HG03064 (cell line): ENCODE results near the gene EARS2.
"Not testable (repeated sequence)": the region's sequence is repeated elsewhere in the genome, so short reads cannot be mapped to it uniquely, and the experiment has no call there.

ENCODE experiments used
- ATAC-seq: cut with Tn5 transposase; IDR thresholded peaks from one replicate; pipeline ENCODE4 v1.9.1; 2021; ENCODE audit warnings: low read depth; ENCODE audit not compliant: unreplicated experiment

The EARS2 gene

GRCh38 chr16:23570992-23571632, 14.0 kb upstream of the EARS2 start:
- ATAC-seq, result no peak

- no peak for ATAC-seq
Measured at GRCh38 chr16:23567602-23568001, 10.5 kb upstream of the EARS2 start.

- no peak for ATAC-seq
Measured at GRCh38 chr16:23566724-23567123, 9.6 kb upstream of the EARS2 start.

- no peak for ATAC-seq
Measured at GRCh38 chr16:23564575-23565363, 7.6 kb upstream of the EARS2 start.

- ATAC-seq, result no peak
Measured at GRCh38 chr16:23563186-23563585, 6.0 kb upstream of the EARS2 start.

GRCh38 chr16:23562505-23562904, 5.4 kb upstream of the EARS2 start:
- no peak for ATAC-seq

GRCh38 chr16:23561586-23561985, 4.4 kb upstream of the EARS2 start:
- no peak for ATAC-seq

- peak; percentile 20 for ATAC-seq
Measured at GRCh38 chr16:23557779-23558702, 891 bp upstream of the EARS2 start.

- ATAC-seq, result no peak
Measured at GRCh38 chr16:23554536-23554935, 2.6 kb downstream of the EARS2 start.

- ATAC-seq, result no peak
Measured at GRCh38 chr16:23552161-23552560, 5.0 kb downstream of the EARS2 start.

- no peak for ATAC-seq
Measured at GRCh38 chr16:23549938-23550337, 7.2 kb downstream of the EARS2 start.

- no peak for ATAC-seq
Measured at GRCh38 chr16:23544436-23544835, 12.7 kb downstream of the EARS2 start.

GRCh38 chr16:23540817-23541178, 16.4 kb downstream of the EARS2 start:
- not testable (repeated sequence) for ATAC-seq

- no peak for ATAC-seq
Measured at GRCh38 chr16:23539984-23540816, 16.9 kb downstream of the EARS2 start.

GRCh38 chr16:23538919-23539278, 18.3 kb downstream of the EARS2 start:
- no peak for ATAC-seq

- no peak for ATAC-seq
Measured at GRCh38 chr16:23537390-23537789, 19.8 kb downstream of the EARS2 start.

GRCh38 chr16:23535901-23536300, 21.2 kb downstream of the EARS2 start:
- ATAC-seq, result no peak

- no peak for ATAC-seq
Measured at GRCh38 chr16:23534868-23535860, 22.0 kb downstream of the EARS2 start.

- no peak for ATAC-seq
Measured at GRCh38 chr16:23532448-23532847, 24.7 kb downstream of the EARS2 start.
